Neural cell (in vitro differentiated cells): ENCODE data around the gene CHN1. TPM values are rescaled to one million over a fixed set of nuclear protein-coding genes. Genes with fewer than 3 reads are reported as not detected.

Experiments used
- H2AFZ ChIP-seq: fragments of 200-600, 300-800 bp; sonication (generic), shearing (Covaris generic); 2 replicates; pipeline ENCODE4 v1.6.0; 2014; ENCODE audit warnings: low read depth, mild to moderate bottlenecking, antibody characterized with exemption, low read length, moderate library complexity
- H3F3A ChIP-seq: fragments of 200-600 bp; shearing (Covaris generic); 2 replicates; pipeline ENCODE4 v1.6.1; 2016; ENCODE audit warnings: mild to moderate bottlenecking, moderate library complexity, mixed read lengths, antibody characterized with exemption, low read length; ENCODE audit not compliant: insufficient read depth, poor library complexity, severe bottlenecking
- H3K27ac ChIP-seq: fragments of 200-600, 300-800 bp; sonication (generic), shearing (Covaris generic); 2 replicates; pipeline ENCODE4 v1.5.1; 2014; ENCODE audit warnings: mild to moderate bottlenecking, low read length, moderate library complexity
- H3K27me3 ChIP-seq: fragments of 300-800, 200-600 bp; sonication (generic), shearing (Covaris generic); 2 replicates; pipeline ENCODE4 v1.6.0; 2014; ENCODE audit warnings: mild to moderate bottlenecking, low read depth, low read length, moderate library complexity; ENCODE audit not compliant: insufficient read depth
- H3K36me3 ChIP-seq: fragments of 300-800, 200-600 bp; sonication (generic), shearing (Covaris generic); 2 replicates; pipeline ENCODE4 v1.5.1; 2014; ENCODE audit warnings: mild to moderate bottlenecking, antibody characterized with exemption, low read length, moderate library complexity; ENCODE audit not compliant: insufficient read depth
- H3K4me2 ChIP-seq: fragments of 300-800, 200-600 bp; sonication (generic), shearing (Covaris generic); 2 replicates; pipeline ENCODE4 v1.6.0; 2014; ENCODE audit warnings: mild to moderate bottlenecking, low read length
- H3K4me3 ChIP-seq: fragments of 300-800, 200-600 bp; sonication (generic), shearing (Covaris generic); 2 replicates; pipeline ENCODE4 v1.5.1; 2014; ENCODE audit warnings: mild to moderate bottlenecking, low read length, moderate library complexity
- H3K79me2 ChIP-seq: fragments of 200-600 bp; shearing (Covaris generic); replicated peaks from 2 replicates; pipeline ENCODE4 v1.6.0; 2014; ENCODE audit warnings: mild to moderate bottlenecking, low read length, moderate library complexity; ENCODE audit not compliant: insufficient read depth
- H3K9ac ChIP-seq: fragments of 300-800, 200-600 bp; sonication (generic), shearing (Covaris generic); 2 replicates; pipeline ENCODE4 v1.6.1; 2016; ENCODE audit warnings: mild to moderate bottlenecking, low read length, mixed read lengths
- H3K9me2 ChIP-seq: fragments of 200-600 bp; shearing (Covaris generic); 2 replicates; pipeline ENCODE4 v1.6.1; 2016; ENCODE audit warnings: mild to moderate bottlenecking, low read length, mixed read lengths; ENCODE audit not compliant: insufficient read depth
- H3K9me3 ChIP-seq: fragments of 200-600, 300-800 bp; sonication (generic), shearing (Covaris generic); 2 replicates; pipeline ENCODE4 v1.6.1; 2016; ENCODE audit warnings: mild to moderate bottlenecking, mixed run types, low read length, moderate library complexity, mixed read lengths
- H4K20me1 ChIP-seq: fragments of 200-600 bp; shearing (Covaris generic); 2 replicates; pipeline ENCODE4 v1.6.1; 2016; ENCODE audit warnings: mild to moderate bottlenecking, mixed run types; ENCODE audit not compliant: insufficient read depth
- EP300 ChIP-seq: fragments of 450-650 bp; conservative IDR thresholded peaks from 2 replicates; pipeline ENCODE4 v1.6.1; 2014; ENCODE audit warnings: antibody characterized with exemption, mild to moderate bottlenecking, moderate library complexity; ENCODE audit not compliant: poor library complexity, severe bottlenecking
- EZH2 ChIP-seq: fragments of 200-600, 300-800 bp; shearing (Covaris generic), sonication (generic); IDR thresholded peaks from 2 replicates; pipeline ENCODE4 v1.6.1; 2014; ENCODE audit warnings: antibody characterized with exemption, low read length, borderline replicate concordance, mild to moderate bottlenecking; ENCODE audit not compliant: insufficient read depth, poor library complexity, severe bottlenecking
- MXI1 ChIP-seq: fragments of 450-650 bp; conservative IDR thresholded peaks from 2 replicates; pipeline ENCODE4 v1.6.1; 2014; ENCODE audit warnings: antibody characterized with exemption, mild to moderate bottlenecking; ENCODE audit not compliant: poor library complexity, severe bottlenecking
- POLR2AphosphoS5 ChIP-seq: IDR thresholded peaks from 2 replicates; pipeline ENCODE4 v1.6.1; 2012
- RAD21 ChIP-seq: fragments of 450-650 bp; conservative IDR thresholded peaks from 2 replicates; pipeline ENCODE4 v1.6.1; 2014; ENCODE audit warnings: antibody characterized with exemption, mild to moderate bottlenecking, moderate library complexity
- REST ChIP-seq: IDR thresholded peaks from 2 replicates; pipeline ENCODE4 v1.6.1; 2012; ENCODE audit warnings: borderline replicate concordance
- SMC3 ChIP-seq: fragments of 450-650 bp; conservative IDR thresholded peaks from 2 replicates; pipeline ENCODE4 v1.6.1; 2014; ENCODE audit warnings: antibody characterized with exemption, mild to moderate bottlenecking, moderate library complexity; ENCODE audit not compliant: poor library complexity
- TAF1 ChIP-seq: IDR thresholded peaks from 2 replicates; pipeline ENCODE4 v1.6.1; 2012; ENCODE audit warnings: low read depth
- polyA plus RNA-seq: library from polyadenylated mRNA; depleted of rRNA; stranded (reverse); fragments of >200 nt; gene quantifications from 2 replicates; pipeline ENCODE4 v1.2.3, GENCODE V29; 2014
- TF ChIP-seq, protein P1 (sequence below): fragments of 450-650 bp; IDR thresholded peaks from 2 replicates; pipeline ENCODE4 v1.5.1; 2014; ENCODE audit warnings: antibody characterized with exemption, mild to moderate bottlenecking, moderate library complexity; ENCODE audit not compliant: poor library complexity, severe bottlenecking

CHN1 gene
- polyA plus RNA-seq, 1 donor from 2014 or later, result 133 TPM

DNA sequence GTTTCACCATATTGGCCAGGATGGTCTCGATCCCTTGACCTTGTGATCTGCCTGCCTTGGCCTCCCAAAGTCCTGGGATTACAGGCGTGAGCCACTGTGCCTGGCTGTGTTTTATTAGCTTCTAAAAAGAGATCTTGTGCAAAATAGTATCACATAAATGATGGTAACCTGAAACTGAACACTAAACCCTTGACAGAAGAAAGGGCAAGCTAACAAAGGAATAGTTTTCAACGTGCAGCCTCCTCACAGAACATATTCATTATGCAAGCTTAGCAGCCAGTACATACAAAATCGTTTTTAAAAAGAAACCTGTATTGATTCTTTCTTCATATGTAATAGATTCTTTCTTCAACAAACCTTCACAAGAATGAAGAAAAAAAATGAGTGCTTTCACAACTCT lies 20.6 kb downstream of the CHN1 start:
- no peaks in the 10 kb centered on the region for H3K27me3 ChIP-seq
- H3K9me2 ChIP-seq, result no peaks in the 10 kb centered on the region
- no peaks in the 10 kb centered on the region for H4K20me1 ChIP-seq
- H3K4me2 ChIP-seq, result no peak overlapping the region
- H3F3A ChIP-seq, result no peaks in the 10 kb centered on the region
- H3K9me3 ChIP-seq, result no peaks in the 10 kb centered on the region
- H3K4me3 ChIP-seq, result no peak overlapping the region
- no peak overlapping the region for H3K27ac ChIP-seq
- H3K36me3 ChIP-seq, result no peaks in the 10 kb centered on the region
- no peak overlapping the region for H2AFZ ChIP-seq
- TF ChIP-seq EZH2, result no peak
- TF ChIP-seq TAF1, result no peak
- TF ChIP-seq RAD21, result no peak
- TF ChIP-seq MXI1, result no peak
- no peak for TF ChIP-seq SMC3
- no peak for TF ChIP-seq REST
- TF ChIP-seq, protein P1, sequence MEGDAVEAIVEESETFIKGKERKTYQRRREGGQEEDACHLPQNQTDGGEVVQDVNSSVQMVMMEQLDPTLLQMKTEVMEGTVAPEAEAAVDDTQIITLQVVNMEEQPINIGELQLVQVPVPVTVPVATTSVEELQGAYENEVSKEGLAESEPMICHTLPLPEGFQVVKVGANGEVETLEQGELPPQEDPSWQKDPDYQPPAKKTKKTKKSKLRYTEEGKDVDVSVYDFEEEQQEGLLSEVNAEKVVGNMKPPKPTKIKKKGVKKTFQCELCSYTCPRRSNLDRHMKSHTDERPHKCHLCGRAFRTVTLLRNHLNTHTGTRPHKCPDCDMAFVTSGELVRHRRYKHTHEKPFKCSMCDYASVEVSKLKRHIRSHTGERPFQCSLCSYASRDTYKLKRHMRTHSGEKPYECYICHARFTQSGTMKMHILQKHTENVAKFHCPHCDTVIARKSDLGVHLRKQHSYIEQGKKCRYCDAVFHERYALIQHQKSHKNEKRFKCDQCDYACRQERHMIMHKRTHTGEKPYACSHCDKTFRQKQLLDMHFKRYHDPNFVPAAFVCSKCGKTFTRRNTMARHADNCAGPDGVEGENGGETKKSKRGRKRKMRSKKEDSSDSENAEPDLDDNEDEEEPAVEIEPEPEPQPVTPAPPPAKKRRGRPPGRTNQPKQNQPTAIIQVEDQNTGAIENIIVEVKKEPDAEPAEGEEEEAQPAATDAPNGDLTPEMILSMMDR, result no peak
- no peak for TF ChIP-seq EP300
- TF ChIP-seq POLR2AphosphoS5, result no peak
- no peak overlapping the region for H3K9ac ChIP-seq
- peaks cover 70% of the 10 kb centered on the region for H3K79me2 ChIP-seq

- no peak for TF ChIP-seq SMC3
- no peak for TF ChIP-seq EP300
- TF ChIP-seq TAF1, result no peak
- no peak for TF ChIP-seq RAD21
- TF ChIP-seq, protein P1, result no peak
- no peak for TF ChIP-seq REST
- TF ChIP-seq EZH2, result no peak
- no peak for TF ChIP-seq POLR2AphosphoS5
- no peak for TF ChIP-seq MXI1
- Histone ChIP-seq H3K4me3 (no peak overlapping the region), H3K9me2 (no peaks in the 10 kb centered on the region), H3K4me2 (no peak overlapping the region), H3K36me3 (peaks cover 4% of the 10 kb centered on the region), H3F3A (no peaks in the 10 kb centered on the region), H3K9me3 (no peaks in the 10 kb centered on the region), H2AFZ (no peak overlapping the region), H3K27me3 (no peaks in the 10 kb centered on the region), H4K20me1 (no peaks in the 10 kb centered on the region), H3K79me2 (peaks cover 67% of the 10 kb centered on the region), H3K9ac (no peak overlapping the region), H3K27ac (no peak overlapping the region)
Measured at GRCh38 chr2:174981331-174981730, 23.9 kb downstream of the CHN1 start.
